Upper lobe of right lung (tissue), 1 donor: Measurements from ENCODE around the gene CIB2. TPM values are rescaled to one million over a fixed set of nuclear protein-coding genes. Genes with fewer than 3 reads are reported as not detected.

Experiments used
- ATAC-seq: fragments of 200-7000 bp; cut with Tn5 transposase; one replicate; pipeline ENCODE4 v1.9.1; 2020; ENCODE audit warnings: mild to moderate bottlenecking, moderate library complexity
- DNase-seq: peaks from one replicate; pipeline ENCODE4 v3.0.0-alpha.2; 2020
- H3K27ac ChIP-seq: fragments of 200-600 bp; one replicate; pipeline ENCODE4 v1.8.0; 2022
- H3K27me3 ChIP-seq: fragments of 200-600 bp; one replicate; pipeline ENCODE4 v1.8.0; 2022; ENCODE audit warnings: mild to moderate bottlenecking
- H3K36me3 ChIP-seq: fragments of 200-600 bp; one replicate; pipeline ENCODE4 v1.8.0; 2022
- H3K4me1 ChIP-seq: fragments of 200-600 bp; one replicate; pipeline ENCODE4 v1.8.0; 2022
- H3K4me3 ChIP-seq: fragments of 200-600 bp; one replicate; pipeline ENCODE4 v1.8.0; 2022; ENCODE audit warnings: mild to moderate bottlenecking
- H3K9me3 ChIP-seq: fragments of 200-600 bp; one replicate; pipeline ENCODE4 v1.8.0; 2022
- CTCF ChIP-seq: fragments of 200-600 bp; IDR thresholded peaks from one replicate; pipeline ENCODE4 v1.8.0; 2022; ENCODE audit warnings: antibody characterized with exemption
- intact Hi-C: fragments of 100-400 bp; cut with DNase I; formaldehyde crosslinking; loops from one replicate; pipeline ENCODE4 v1.11.0; 2022
- total RNA-seq: library from RNA; stranded (reverse); fragmentation: NEBNext Ultra II Directional; extraction: Animal tissue kit (Norgen Biotek cat#: 25700); gene quantifications from one replicate; pipeline ENCODE4 v1.2.1, GENCODE V29; 2021
- donor health status: DM: no; HTN: yes; CAD: no; lungs with severe emphysema.

Gene CIB2
- total RNA-seq, 1 donor from 2014 or later: 1.9 TPM

GRCh38 chr15:78077053-78077870, 54.0 kb downstream of the CIB2 start, which contains the start of gene TBC1D2B:
Gene TBC1D2B (minus strand): TSS chr15:78077711. CDS start chr15:78077652, 59 bp downstream.
- ATAC-seq: peak; percentile 75
- peak within 1 kb of the TSS; percentile 96 for H3K4me3 ChIP-seq
- intact Hi-C loops: loop anchor here (10.0 kb wide), 1 partner anchor 72 kb away; no protein-coding TSS in a partner anchor
- H3K27ac ChIP-seq: peak within 1 kb of the TSS; percentile 96
- H3K9me3 ChIP-seq: no peaks in the 10 kb centered on the region
- peaks cover 45% of the 10 kb centered on the region for H3K4me1 ChIP-seq
- H3K27me3 ChIP-seq: no peaks in the 10 kb centered on the region
- peak; percentile 89 for DNase-seq
- no peaks in the 10 kb centered on the region for H3K36me3 ChIP-seq
- TF ChIP-seq CTCF: no peak

- Histone ChIP-seq H3K27me3 (no peaks in the 10 kb centered on the region), H3K36me3 (no peaks in the 10 kb centered on the region), H3K27ac (peak overlapping the region; percentile 96), H3K4me1 (peaks cover 52% of the 10 kb centered on the region), H3K4me3 (peak overlapping the region; percentile 96), H3K9me3 (no peaks in the 10 kb centered on the region)
- no peak for TF ChIP-seq CTCF
- ATAC-seq: peak; percentile 5
- no peak for DNase-seq
- intact Hi-C loops: loop anchor here (10.0 kb wide), 1 partner anchor 72 kb away; no protein-coding TSS in a partner anchor
These were observed 54.8 kb downstream of the CIB2 start for GRCh38 chr15:78076231-78077052.

- no peak for DNase-seq
- ATAC-seq: peak; percentile 80
These were observed 55.6 kb downstream of the CIB2 start for GRCh38 chr15:78075490-78076230.

GRCh38 chr15:78073046-78073787, 58.0 kb downstream of the CIB2 start:
- ATAC-seq: no peak
- H3K9me3 ChIP-seq: no peaks in the 10 kb centered on the region
- peak overlapping the region; percentile 10 for H3K4me3 ChIP-seq
- H3K27me3 ChIP-seq: no peaks in the 10 kb centered on the region
- H3K4me1 ChIP-seq: peaks cover 84% of the 10 kb centered on the region
- H3K36me3 ChIP-seq: no peaks in the 10 kb centered on the region
- intact Hi-C loops: loop anchor here (10.0 kb wide), 1 partner anchor 68 kb away; no protein-coding TSS in a partner anchor
- TF ChIP-seq CTCF: no peak
- no peak for DNase-seq
- H3K27ac ChIP-seq: peak overlapping the region; percentile 80

More at GRCh38 chr15:78075490-78076230, 55.6 kb downstream of the CIB2 start:
- Histone ChIP-seq H3K4me1 (peaks cover 60% of the 10 kb centered on the region), H3K27ac (peak overlapping the region; percentile 96), H3K4me3 (peak overlapping the region; percentile 96), H3K36me3 (no peaks in the 10 kb centered on the region), H3K9me3 (no peaks in the 10 kb centered on the region), H3K27me3 (no peaks in the 10 kb centered on the region)
- intact Hi-C loops: loop anchor here (10.0 kb wide), 1 partner anchor 71 kb away; no protein-coding TSS in a partner anchor
- TF ChIP-seq CTCF: no peak
